Neuron (in vitro differentiated cells): Measurements from ENCODE around the gene HTR1D.
"Not testable (repeated sequence)": the region's sequence is repeated elsewhere in the genome, so short reads cannot be mapped to it uniquely, and the experiment has no call there.

Experiments
- H2AFZ ChIP-seq: one replicate; pipeline ENCODE4 v1.6.1; 2013; ENCODE audit warnings: low read depth, mild to moderate bottlenecking, inconsistent platforms, low read length, moderate library complexity
- H3K27me3 ChIP-seq: one replicate; pipeline ENCODE4 v1.6.1; 2013; ENCODE audit warnings: low read length; ENCODE audit not compliant: insufficient read depth
- H3K36me3 ChIP-seq: one replicate; pipeline ENCODE4 v1.6.1; 2013; ENCODE audit warnings: low read length; ENCODE audit not compliant: insufficient read depth
- H3K4me1 ChIP-seq: one replicate; pipeline ENCODE4 v1.6.1; 2013; ENCODE audit warnings: low read length; ENCODE audit not compliant: insufficient read depth
- H3K4me3 ChIP-seq: 2 replicates; pipeline ENCODE4 v1.5.1; 2013; ENCODE audit warnings: mild to moderate bottlenecking, low read length, moderate library complexity
- H3K9me3 ChIP-seq: one replicate; pipeline ENCODE4 v1.6.1; 2013; ENCODE audit warnings: low read length

Gene HTR1D

DNA sequence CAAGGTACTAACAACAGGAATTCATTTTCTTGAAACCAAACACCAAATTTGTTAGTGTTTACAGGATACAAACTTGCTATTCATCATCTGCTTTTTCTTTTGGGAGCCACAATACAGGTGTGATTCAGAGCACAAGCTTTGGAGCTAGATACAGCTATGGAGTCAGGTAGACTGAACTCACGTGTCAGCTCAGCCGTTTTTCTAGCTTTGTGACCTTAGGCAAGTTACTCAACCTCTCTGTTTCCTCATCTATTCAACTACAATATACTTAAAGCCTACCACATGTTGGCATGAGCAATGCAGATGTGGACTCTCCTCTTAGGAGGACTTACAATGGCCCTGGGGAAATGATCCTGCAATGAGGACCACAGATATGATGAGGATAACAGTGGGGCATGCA is 6.3 kb downstream of the HTR1D start:
- Histone ChIP-seq H3K4me3 (no peak overlapping the region), H3K36me3 (no peaks in the 10 kb centered on the region), H3K4me1 (peaks cover 6% of the 10 kb centered on the region), H3K27me3 (no peaks in the 10 kb centered on the region), H3K9me3 (no peaks in the 10 kb centered on the region), H2AFZ (no peak overlapping the region)

DNA sequence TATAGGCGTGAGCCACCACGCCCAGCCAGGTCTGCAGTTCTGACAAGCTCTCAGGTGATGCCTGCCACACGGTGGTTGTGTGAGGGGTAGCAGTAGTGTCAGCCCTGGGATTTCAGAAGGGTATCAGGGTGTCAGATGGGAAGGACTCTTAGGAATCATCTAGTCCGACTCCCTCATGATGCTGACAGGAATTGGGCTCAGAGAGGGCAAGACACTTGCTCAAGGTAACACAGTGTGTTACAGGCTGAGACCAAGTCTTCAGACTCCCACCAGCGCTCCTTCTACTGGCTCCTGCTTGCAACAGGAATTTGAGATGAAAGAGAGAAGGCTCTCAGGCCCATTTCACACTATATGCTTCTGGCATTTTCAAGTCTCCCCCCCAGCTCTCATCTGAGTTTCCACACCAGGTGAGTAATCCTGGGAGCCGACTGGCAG is 6.9 kb downstream of the HTR1D start:
- Histone ChIP-seq H3K4me1 (peaks cover under 1% of the 10 kb centered on the region), H2AFZ (no peak overlapping the region), H3K36me3 (no peaks in the 10 kb centered on the region), H3K27me3 (no peaks in the 10 kb centered on the region), H3K9me3 (no peaks in the 10 kb centered on the region), H3K4me3 (no peak overlapping the region)

DNA sequence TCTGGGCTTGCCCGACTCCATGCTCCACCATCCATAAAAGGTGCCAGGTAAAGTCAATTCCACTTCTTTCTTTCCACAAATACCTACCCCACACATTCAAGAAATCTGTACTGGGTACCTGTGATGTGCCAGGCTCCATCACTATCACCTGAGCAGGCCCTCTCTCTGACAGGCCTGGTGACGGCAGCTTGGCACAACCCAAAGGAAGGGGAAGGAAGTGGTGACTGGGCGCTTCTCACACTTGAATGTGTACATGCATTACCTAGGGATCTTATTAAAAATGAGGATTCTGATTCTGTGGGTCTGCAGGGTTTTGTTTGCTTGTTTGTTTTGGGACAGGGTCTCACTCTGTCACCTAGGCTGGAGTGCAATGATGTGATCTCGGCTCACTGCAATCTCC is 7.5 kb downstream of the HTR1D start:
- Histone ChIP-seq H3K9me3 (no peaks in the 10 kb centered on the region), H3K4me3 (no peak overlapping the region), H3K4me1 (no peaks in the 10 kb centered on the region), H3K36me3 (no peaks in the 10 kb centered on the region), H3K27me3 (no peaks in the 10 kb centered on the region), H2AFZ (no peak overlapping the region)

DNA sequence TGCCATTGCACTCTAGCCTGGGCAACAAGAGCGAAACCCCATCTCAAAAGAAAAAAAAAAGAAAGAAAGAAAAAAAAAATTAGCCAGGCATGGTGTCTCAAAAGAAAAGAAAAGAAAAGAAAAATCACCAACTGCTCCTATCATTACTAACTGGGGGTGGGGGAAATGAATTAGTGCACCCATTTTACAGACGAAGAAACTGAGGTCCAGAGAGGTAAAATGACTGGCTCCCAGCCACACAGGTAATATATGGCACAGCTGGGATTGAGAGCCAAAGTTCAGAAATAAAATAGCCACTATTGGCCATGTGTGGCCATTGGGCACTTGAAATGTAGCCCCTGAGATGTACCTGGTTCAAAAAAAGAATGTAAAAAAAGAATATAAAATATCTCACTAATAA is 8.8 kb downstream of the HTR1D start:
- Histone ChIP-seq H3K4me1 (no peaks in the 10 kb centered on the region), H3K9me3 (peaks cover 6% of the 10 kb centered on the region), H3K36me3 (no peaks in the 10 kb centered on the region), H2AFZ (no peak overlapping the region), H3K4me3 (no peak overlapping the region), H3K27me3 (no peaks in the 10 kb centered on the region)

DNA sequence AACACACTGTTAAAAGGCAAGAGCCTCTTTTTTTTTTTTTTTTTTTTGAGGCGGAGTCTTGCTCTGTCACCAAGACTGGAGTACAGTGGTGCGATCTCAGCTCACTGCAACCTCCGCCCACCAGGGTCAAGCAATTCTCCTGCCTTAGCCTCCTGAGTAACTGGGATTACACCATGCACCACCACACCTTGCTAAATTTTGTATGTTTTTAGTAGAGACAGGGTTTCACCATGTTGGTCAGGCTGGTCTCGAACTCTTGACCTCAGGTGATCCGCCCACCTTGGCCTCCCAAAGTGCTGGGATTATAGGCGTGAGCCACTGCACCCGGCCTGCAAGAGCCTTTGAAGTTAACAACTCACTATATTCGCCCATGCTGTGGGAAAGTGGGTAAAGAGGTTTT is 9.6 kb downstream of the HTR1D start:
- not testable (repeated sequence) for H3K36me3 ChIP-seq, H3K9me3 ChIP-seq, H3K4me1 ChIP-seq, H3K4me3 ChIP-seq, H3K27me3 ChIP-seq, H2AFZ ChIP-seq

DNA sequence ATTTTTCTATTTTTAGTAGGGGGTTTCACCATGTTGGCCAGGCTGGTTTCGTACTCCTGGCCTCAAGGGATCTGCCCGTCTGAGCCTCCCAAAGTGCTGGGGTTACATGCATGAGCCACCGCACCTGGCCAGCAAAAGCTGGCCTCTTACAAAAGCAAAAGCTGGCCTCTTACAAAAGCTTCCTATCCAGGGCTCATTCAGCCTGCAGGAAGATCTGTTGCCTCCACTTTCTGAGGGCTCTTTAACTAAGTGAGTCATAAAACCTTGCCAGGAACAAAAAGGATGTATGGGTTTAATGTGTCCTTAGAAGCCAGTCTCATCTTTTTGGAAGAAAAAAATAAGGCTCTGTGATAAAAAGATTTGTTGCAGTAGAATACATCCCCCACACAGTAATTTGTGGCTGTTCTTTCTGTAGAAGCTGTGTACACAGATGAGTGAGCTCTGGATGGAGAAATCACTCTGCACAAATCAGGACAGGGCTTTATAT is 15.0 kb downstream of the HTR1D start:
- Histone ChIP-seq H3K27me3 (no peaks in the 10 kb centered on the region), H3K4me3 (no peak overlapping the region), H3K36me3 (no peaks in the 10 kb centered on the region), H3K9me3 (peaks cover 6% of the 10 kb centered on the region), H3K4me1 (no peaks in the 10 kb centered on the region), H2AFZ (no peak overlapping the region)

DNA sequence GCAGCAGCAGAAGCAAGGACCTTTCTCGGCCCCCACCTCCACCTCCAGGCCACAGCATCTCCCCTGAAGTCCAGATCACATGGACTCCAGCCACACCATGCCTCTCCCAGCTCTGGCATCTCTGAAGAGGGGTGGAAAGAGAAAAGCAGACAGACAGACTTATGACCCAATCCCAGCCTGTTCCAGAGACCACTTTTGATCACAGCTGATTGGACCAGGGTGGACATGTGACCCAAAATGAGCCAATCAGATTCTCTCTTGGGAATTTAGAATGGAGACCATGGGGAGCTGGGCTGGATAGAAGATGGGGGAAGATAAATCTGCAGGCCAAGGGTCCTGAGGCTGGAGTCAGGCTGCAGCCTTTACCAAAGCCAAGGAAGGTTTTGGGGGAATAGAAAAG is 16.4 kb downstream of the HTR1D start:
- Histone ChIP-seq H3K36me3 (no peaks in the 10 kb centered on the region), H3K4me3 (no peak overlapping the region), H2AFZ (no peak overlapping the region), H3K9me3 (peaks cover 6% of the 10 kb centered on the region), H3K4me1 (no peaks in the 10 kb centered on the region), H3K27me3 (no peaks in the 10 kb centered on the region)

DNA sequence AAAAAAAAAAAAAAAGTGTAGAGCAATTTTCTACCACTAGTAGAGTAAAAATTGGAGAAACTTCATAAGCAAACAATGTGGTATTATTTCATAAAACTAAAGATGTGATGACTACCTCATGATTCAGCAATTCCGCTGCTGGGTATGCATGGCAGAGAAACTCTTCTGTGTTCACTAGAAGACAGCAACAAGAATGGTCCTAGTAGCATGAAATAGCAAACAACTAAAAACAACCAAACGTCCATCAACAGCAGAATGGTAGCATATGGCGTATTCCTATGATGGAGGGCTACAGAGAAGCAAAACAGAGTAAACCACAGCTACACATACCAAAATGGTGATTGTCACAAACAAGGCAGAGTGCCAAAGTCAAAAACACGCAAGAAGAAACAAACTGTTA is 18.9 kb downstream of the HTR1D start:
- Histone ChIP-seq H2AFZ (no peak overlapping the region), H3K27me3 (no peaks in the 10 kb centered on the region), H3K9me3 (peaks cover 3% of the 10 kb centered on the region), H3K4me1 (no peaks in the 10 kb centered on the region), H3K4me3 (no peak overlapping the region), H3K36me3 (no peaks in the 10 kb centered on the region)

DNA sequence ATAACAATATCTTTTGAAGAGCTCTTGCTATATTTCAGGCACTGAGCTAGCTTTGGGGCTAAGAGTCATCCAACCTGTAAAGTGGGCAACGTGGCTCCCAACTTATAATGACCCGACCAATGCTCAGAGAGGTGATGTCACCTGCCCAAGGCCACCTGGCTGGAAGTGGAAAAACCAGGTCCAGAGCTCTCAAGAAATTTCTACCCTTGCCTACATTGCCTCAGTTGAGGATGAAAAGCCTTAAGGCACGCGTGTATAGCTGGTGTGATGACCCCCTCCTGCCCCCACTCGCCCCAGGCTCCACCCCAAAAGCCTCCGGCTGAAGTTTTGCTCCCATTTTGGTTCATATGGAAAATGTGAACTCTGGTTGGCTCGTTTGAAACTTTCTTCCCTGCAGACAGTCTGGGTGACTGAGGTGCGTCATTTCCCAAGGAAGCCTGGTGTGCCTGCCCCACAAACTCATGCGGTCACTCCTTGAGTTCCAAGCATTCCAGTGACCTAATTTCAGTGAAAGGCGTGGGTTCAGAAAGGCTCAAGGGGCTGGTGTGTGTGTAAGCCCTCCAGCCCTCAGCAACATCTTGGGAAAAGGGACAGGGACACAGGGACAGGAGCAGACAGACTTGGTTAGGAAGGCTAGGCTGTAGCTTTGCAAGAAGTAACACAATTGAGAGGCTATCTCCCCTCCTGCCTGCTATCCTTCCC is 20.5 kb downstream of the HTR1D start:
- no peak overlapping the region for H2AFZ ChIP-seq
- H3K27me3 ChIP-seq = no peaks in the 10 kb centered on the region
- no peak overlapping the region for H3K4me3 ChIP-seq
- H3K9me3 ChIP-seq = peaks cover 3% of the 10 kb centered on the region
- no peaks in the 10 kb centered on the region for H3K36me3 ChIP-seq
- no peaks in the 10 kb centered on the region for H3K4me1 ChIP-seq

DNA sequence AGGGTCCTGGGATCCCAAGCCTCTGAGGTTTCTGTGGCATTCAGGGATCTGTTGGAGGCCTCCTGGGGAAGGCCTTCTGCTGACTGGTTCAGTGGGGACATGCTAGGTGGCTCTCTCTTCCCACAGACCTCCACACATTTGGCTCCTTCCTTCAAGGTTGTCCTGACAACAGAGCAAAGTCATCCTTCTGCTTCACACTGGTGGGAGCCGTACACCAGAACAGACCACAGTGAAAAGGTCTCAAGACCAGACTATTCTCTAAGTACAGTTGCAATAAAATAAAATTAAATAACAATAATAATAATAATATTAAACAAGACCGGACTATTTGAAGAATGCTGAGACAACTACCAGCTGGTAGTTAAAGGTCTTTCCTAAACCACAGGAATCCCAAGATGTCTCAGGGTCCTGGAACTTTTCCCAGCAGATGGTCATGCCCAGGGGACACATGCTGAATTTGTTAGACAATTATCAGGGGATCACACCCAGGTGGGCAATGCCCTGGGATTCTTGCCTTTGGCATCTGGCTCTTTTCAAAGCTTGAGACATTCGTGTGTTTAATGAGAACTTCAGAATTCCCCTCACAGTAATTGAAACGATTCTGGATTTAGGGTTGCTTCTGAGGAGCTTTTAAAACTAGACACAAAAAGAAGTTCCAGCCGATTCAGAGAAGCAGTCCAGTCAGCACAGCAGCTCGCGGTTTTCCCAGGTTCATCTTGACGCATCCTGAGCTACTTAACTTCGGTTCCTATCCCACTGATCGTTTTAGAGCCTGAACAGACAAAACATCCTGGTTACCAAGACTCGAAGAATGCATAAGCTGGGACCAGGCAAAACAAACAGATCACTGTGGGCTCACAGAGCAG is 22.9 kb downstream of the HTR1D start:
- H3K9me3 ChIP-seq = peaks cover 3% of the 10 kb centered on the region
- no peaks in the 10 kb centered on the region for H3K4me1 ChIP-seq
- H3K36me3 ChIP-seq = no peaks in the 10 kb centered on the region
- no peak overlapping the region for H2AFZ ChIP-seq
- no peaks in the 10 kb centered on the region for H3K27me3 ChIP-seq
- H3K4me3 ChIP-seq = no peak overlapping the region

DNA sequence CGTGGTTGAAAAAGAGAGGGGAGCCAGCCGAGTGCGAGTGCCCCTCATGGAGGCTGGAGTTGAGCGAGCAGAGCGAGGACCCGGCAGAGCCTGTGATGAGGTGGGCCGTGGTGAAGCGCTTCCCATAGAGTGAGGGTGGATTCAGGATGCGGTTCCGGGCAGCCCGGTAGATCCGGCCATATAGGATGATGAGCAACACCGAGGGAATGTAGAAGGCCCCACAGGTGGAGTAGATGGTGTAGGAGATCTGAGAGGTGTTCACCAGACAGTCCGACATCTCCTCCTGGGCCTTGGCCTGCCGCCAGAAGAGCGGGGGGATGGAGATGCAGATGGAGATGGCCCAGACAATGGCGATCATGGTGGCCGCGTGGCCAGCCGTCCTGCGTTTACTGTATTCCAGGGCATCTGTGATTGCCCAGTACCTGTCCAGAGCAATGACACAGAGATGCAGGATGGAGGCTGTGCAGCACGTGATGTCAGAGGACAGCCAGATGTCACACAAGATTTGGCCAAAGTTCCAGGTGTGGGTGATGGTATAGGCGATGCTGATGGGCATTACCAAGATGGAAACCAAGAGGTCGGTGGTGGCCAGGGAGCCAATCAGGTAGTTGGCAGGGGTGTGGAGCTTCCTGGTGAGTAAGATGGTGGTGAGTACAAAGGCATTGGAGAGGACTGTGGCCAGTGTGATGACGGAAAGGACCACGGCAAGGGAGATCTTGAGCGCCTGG is 23.7 kb downstream of the HTR1D start:
- H3K4me3 ChIP-seq = no peak overlapping the region
- no peaks in the 10 kb centered on the region for H3K27me3 ChIP-seq
- H2AFZ ChIP-seq = no peak overlapping the region
- H3K9me3 ChIP-seq = peaks cover 3% of the 10 kb centered on the region
- no peaks in the 10 kb centered on the region for H3K36me3 ChIP-seq
- H3K4me1 ChIP-seq = no peaks in the 10 kb centered on the region

DNA sequence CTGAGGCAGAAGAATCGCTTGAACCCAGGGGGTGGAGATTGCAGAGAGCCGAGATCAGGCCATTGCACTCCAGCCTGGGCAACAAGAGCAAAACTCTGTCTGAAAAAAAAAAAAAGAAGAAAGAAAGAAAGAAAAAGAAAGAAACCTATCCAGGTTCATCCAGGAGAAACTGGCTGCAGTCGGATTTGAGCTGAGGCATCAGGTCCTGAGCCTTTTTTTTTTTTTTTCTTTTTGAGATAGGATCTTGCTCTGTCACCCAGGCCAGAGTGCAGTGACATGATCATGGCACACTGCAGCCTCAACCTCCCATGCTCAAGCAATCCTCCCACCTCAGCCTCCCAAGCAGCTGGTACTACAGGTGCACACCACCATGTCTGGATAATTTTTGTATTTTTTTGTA is 26.1 kb downstream of the HTR1D start:
- no peak overlapping the region for H2AFZ ChIP-seq
- H3K4me1 ChIP-seq = no peaks in the 10 kb centered on the region
- H3K36me3 ChIP-seq = no peaks in the 10 kb centered on the region
- peaks cover 3% of the 10 kb centered on the region for H3K9me3 ChIP-seq
- H3K4me3 ChIP-seq = no peak overlapping the region
- H3K27me3 ChIP-seq = no peaks in the 10 kb centered on the region

DNA sequence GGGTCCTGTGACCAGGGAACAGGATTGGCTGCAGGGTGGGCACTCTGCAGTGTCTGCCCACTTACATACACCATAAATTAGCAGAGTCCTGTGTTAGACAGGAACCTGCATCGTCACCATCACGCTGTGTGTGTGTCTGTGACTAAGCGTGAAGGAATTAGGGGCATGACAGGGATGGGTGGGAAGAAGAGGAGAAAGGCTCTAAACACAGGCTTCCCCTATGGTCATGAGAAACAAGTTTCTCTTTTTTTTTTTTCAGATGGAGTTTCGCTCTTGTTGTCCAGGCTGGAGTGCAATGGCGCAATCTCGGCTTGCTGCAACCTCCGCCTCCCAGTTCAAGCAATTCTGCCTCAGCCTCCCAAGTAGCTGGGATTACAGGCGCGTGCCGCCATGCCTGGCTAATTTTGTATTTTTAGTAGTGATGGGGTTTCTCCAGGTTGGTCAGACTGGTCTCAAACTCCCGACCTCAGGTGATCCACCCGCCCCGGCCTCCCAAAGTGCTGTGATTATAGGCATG is 28.3 kb downstream of the HTR1D start:
- H3K4me1 ChIP-seq, H3K27me3 ChIP-seq, H3K9me3 ChIP-seq, H3K36me3 ChIP-seq, H3K4me3 ChIP-seq, H2AFZ ChIP-seq: not testable (repeated sequence)
